GM21723 (cell line): ENCODE data around the gene CDH4.

Experiments
- ATAC-seq: cut with Tn5 transposase; IDR thresholded peaks from one replicate; pipeline ENCODE4 v1.9.1; 2021; ENCODE audit warnings: mild to moderate bottlenecking, moderate library complexity; ENCODE audit not compliant: unreplicated experiment

CDH4 gene

GRCh38 chr20:61588411-61589385 is 336.6 kb downstream of the CDH4 start:
- ATAC-seq, result no peak

GRCh38 chr20:61590236-61590635 is 338.2 kb downstream of the CDH4 start:
- no peak for ATAC-seq

GRCh38 chr20:61593516-61593915 is 341.5 kb downstream of the CDH4 start:
- ATAC-seq, result no peak

GRCh38 chr20:61594198-61594597 is 342.1 kb downstream of the CDH4 start:
- ATAC-seq, result no peak

- ATAC-seq, result no peak
Measured at GRCh38 chr20:61595216-61595615, 343.2 kb downstream of the CDH4 start.

GRCh38 chr20:61596687-61597330 is 344.7 kb downstream of the CDH4 start:
- no peak for ATAC-seq

- ATAC-seq, result no peak
Measured at GRCh38 chr20:61597996-61598395, 345.9 kb downstream of the CDH4 start.

- no peak for ATAC-seq
Measured at GRCh38 chr20:61598586-61598985, 346.5 kb downstream of the CDH4 start.

- no peak for ATAC-seq
Measured at GRCh38 chr20:61599061-61599531, 347.0 kb downstream of the CDH4 start.

GRCh38 chr20:61599541-61599992 is 347.5 kb downstream of the CDH4 start:
- ATAC-seq, result no peak

GRCh38 chr20:61600016-61600415 is 348.0 kb downstream of the CDH4 start:
- ATAC-seq, result no peak

- ATAC-seq, result no peak
Measured at GRCh38 chr20:61601361-61601760, 349.3 kb downstream of the CDH4 start.

GRCh38 chr20:61601853-61602252 is 349.8 kb downstream of the CDH4 start:
- ATAC-seq, result no peak

GRCh38 chr20:61603715-61604114 is 351.7 kb downstream of the CDH4 start:
- ATAC-seq, result no peak

- no peak for ATAC-seq
Measured at GRCh38 chr20:61604549-61604948, 352.5 kb downstream of the CDH4 start.

- ATAC-seq, result no peak
Measured at GRCh38 chr20:61605283-61605682, 353.2 kb downstream of the CDH4 start.

GRCh38 chr20:61605862-61606557 is 353.9 kb downstream of the CDH4 start:
- ATAC-seq, result no peak

- ATAC-seq, result no peak
Measured at GRCh38 chr20:61608275-61609085, 356.4 kb downstream of the CDH4 start.

- ATAC-seq, result no peak
Measured at GRCh38 chr20:61609461-61609860, 357.4 kb downstream of the CDH4 start.

- ATAC-seq, result no peak
Measured at GRCh38 chr20:61611401-61612180, 359.5 kb downstream of the CDH4 start.
